ENCODE measurements around the gene GCM1.

The GCM1 gene

DNA sequence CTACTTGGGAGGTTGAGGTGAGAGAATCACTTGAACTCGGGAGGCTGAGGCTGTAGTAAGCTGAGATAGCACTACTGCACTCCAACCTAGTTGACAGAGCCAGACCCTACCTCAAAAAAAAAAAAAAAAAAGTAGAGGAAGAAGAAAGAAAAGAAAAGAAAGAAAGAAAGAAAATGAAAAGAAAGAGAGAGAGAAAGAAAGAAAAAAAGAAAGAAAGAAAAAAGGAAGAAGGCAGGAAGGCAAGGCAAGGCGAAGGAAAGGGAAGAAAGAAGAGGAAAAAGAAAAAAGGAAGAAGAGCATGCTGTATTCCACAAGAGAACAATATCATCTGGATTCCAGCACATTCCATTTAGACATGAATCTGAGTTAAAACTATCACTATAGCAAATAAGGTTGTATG is 3.8 kb downstream of the GCM1 start:
- DNase-seq = no peak

DNA sequence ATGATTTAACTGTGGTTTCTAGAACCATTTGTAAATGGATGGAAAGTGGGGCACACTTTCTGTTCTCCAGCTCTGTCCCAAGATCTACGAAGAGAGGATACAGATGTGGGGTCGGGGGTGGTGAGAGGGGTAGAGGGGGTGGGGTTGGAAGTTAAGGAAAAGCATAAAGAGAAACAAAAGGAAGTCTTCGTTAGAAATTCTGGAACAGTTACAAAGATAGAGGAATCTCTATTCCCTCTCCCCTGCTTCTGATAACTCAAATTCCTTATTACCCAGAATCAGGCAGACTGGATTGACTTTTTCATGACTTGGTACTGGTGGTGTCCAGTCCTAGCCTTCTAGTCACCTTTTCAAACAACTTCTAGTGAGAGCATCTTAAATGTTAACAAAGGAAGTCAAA is 4.9 kb downstream of the GCM1 start:
- no peak for DNase-seq

DNA sequence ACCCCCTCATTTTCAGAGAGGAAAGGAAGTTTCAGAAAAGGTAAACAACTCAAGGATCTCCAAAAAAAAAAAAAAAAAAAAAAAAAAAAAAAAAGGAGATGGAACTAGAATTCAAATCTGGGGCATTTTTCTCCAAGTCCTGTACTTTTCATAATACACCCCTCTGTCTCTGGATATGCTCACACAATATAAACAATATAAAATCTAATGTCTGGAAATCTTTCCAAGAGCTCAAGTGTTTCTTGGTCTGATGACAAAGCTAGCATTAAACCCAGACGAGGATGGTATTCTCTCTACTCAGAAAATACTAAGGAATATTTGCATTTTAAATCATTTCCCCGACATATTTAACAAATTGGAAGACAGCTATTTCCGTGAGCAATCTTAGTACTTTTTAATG is 5.8 kb downstream of the GCM1 start:
- no peak for DNase-seq

DNA sequence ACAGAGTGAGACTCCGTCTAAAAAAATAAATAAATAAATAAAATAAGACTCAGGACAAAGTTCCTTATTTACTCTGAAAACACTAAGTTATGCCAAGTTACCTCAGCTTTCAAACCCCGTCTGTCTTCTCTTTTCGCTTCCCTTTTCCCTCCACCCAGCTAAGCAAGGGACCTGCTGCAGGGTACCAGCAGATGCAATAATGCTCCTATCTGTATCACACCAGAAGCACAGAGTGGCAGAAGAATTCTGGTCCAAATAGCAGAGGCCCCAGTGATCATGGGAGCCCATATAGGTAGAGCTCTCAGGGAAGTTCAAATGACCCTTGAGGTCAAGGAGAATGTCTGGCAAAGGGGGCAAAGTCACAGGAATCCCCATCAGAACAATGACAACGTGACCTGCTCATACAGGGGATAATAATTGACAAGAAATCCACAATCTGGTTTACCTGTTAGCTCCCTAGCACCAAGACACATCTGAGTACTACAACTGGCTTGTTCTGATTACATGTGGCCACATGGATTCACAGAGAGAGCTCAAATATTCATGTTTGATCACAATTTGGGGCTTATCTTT is 8.7 kb downstream of the GCM1 start:
- DNase-seq = no peak

DNA sequence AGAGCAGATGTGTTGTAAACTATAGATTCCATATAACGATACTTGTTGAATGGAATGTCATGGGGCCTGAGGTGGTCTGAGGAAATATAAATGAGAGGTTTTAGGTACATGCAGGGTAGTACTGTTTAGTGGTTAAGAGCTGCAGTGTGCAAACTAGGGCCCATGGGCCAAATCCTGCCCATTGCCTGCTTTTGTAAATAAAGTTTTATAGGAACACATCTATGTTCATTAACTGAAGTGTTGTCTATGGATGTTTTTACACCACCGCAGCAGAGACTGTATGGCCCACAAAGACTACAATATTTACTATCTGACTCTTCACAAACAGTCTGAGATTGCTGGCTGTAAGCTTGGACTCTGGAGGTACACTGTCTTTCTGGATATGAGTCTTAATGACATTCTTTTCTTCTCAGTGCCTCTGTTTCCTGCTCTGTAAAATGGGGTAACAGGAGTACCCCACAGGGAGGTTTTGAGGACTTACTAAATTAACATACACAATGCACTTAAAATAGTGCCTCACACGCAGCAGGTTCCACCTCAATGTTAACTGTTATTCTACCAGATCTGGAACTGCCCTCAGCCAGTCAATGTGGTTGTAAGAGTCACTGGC is 12.5 kb downstream of the GCM1 start:
- no peak for DNase-seq

DNA sequence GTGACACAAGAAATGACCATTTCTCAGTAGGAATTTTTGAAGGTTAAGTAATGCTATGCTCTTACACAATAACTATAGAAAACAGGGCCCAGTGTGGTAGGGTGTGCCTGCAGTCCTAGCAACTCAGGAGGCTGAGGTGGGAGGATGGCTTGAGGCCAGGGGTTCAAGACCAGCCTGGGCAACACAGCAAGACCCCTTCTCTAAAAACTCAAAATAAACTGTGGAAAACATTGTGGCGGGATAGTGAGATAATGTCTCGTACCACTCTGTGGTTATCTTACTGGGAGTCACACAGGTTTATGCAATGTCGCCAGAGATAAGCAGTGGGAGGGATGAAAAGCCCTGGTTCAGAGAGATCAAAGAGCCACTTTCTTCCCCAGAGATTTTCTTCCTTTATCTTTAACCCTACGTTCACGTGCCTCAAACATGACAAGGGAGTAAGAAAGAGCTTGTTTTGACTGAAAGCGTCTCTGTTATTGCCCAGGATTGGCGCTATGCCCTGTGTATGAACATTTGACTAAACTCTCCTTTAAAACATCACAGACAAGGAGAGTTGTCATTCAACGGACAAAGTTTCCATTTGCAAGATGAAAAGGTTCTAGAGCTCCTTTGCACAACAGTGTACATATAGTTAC is 13.9 kb downstream of the GCM1 start:
- DNase-seq = no peak

DNA sequence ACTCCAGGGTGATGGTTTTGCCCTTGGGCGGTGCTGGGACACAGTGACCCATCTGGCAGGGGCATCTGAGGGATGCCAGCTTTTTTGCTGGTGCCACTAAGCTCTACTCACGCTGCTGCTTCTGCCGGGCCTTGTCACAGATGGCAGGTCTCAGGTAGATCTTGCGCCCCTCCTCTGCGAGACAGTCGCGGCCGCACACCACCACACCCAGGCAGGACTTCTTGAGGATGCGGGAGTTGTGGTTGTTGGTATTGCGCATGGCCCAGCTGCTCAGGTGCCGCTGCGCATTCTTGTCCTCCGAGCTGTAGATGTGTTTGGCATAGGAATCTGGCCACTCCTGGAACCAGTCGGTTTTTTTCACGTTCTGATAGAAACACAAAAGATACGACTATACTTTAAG is 14.7 kb downstream of the GCM1 start:
- DNase-seq = no peak

DNA sequence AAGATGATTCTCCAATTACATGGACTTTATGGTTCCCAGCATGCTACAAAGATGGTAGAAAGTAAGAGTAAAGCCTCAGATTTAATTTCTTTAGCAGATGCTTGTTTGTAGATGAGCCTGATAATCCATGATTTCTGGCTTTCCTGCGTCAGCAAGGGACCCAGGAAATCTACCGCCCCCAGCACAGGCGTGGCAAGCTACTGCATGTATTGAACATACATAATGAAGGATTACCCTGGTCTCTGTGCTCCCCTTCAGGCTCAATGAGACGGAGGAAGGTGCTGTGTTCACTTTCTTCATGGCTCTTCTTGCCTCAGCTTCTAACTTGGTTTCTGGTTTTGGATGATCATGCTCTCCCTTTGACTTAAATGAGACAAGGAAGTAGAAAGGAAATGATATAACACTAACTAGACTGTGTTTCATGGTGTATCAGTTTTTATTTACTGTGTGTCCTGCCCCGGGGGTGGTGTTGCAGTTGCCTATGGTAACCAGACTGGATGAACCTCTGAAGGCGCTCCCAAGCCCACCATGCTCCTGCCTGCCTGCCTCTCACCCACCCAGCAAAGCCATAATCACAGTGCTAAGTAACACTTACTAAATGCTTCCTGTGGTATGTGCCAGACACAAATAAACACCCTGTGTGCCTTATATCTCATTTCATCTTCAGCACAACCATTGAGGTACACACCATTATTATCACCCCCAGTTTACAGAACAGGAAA is 17.9 kb downstream of the GCM1 start:
- DNase-seq = no peak

DNA sequence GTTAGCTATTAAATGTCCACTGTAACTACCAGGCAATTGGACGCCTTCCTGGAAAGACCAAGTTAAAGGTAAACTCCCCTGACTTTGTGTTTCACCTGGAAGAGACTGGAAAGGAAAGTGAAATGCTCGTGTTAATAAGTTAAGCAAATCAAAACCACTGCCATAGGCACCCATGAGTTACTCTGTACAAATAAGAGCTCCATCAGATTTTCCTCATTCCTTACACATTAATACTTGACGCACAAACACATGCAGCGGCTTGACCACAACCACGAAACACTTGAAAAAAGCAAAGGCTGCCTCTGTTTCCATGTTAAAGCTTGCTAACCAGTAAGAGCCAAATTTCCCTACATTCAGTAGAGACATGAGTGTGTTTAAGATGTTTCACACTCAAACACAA is 19.8 kb downstream of the GCM1 start:
- no peak for DNase-seq

DNA sequence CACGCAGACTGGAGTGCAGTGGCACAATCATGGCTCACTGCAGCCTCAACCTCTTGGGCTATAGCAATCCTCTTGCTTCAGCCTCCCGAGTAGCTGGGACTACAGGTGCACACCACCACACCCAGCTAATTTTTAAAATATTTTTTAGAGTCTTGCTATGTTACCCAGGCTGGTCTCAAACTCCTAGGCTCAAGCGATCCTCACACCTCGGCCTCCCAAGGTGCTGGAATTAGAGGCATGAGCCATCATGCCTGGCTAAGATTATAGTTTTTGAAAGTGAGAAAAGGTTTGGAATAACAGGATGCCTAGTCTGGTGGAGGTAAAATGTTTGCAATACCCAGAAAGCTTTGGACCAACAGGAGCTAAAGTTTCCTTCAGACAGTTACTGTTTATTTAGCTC is 23.4 kb downstream of the GCM1 start:
- DNase-seq = no peak

DNA sequence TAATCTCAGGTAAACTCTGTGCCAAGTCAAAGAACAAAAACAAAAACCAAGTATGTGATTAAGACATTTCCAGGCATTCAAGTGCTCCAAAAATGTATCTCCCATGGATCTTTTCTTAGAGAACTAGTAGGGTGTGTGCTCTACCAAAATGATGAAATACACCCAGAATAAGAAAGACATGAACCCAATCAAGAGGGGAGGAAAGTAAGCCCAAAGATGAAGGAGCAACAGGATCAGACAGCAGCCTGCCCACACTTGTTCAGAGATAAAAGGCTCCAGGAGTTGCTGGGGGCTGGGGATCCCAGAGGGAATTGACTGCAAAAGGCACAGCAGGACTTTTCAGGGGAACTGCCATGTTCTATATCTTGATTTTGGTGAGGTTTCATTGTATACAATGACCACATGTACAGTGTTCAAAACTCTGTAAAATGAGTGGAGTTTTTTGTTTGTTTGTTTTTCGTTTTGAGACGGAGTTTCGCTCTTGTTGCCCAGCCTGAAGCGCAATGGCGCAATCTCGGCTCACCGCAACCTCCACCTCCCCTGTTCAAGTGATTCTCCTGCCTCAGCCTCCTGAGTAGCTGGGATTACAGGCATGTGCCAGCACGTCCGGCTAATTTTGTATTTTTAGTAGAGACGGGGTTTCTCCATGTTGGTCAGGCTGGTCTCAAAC is 24.4 kb downstream of the GCM1 start:
- DNase-seq = no peak

DNA sequence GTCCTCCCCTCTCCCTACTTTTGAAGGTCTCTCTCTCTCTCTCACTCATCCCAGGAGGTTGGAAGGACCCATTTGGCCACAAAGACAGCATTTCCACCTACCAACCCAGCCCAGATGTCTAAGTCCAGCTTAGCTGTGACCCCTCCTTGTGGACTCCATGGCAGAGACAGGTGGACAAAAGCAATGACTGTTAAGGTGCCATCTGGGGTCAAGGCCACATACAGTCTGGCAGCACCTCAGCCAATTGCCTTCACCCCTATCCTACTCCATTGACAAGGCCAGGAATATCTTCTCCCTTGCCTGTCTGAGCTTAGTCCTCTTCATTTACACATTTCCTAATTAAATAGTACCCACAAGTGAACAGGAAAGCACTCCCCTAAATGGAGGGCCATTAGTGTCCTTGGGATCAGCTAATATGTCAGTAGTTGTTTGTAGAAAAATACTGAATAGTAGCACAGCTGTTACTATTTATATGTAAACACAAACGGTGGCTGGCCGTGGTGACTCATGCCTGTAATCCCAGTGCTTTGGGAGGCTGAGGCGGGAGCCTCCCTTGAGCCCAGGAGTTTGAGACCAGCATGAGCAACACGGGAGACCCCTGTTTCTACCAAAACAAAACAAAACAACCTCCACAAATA is 28.8 kb downstream of the GCM1 start:
- DNase-seq = no peak

DNA sequence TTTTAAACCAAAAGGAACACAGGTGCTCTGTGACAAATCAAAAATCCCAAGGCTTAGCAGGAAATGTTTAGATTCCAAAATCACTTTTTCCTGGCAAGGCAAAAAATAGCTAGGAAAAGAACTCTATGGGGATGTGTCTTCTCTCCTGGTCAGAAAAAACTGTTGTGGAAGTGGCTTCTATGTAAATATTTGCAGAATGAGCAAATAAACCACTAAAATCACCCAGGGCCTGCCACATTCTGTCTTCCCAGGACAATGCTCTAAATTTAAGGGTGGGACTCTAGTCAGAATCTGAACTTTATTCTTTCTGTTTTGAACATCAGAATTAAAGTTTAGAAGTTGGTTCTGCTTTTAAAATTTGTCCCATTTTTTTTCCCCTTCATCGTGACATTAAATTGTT is 29.3 kb downstream of the GCM1 start:
- no peak for DNase-seq

DNA sequence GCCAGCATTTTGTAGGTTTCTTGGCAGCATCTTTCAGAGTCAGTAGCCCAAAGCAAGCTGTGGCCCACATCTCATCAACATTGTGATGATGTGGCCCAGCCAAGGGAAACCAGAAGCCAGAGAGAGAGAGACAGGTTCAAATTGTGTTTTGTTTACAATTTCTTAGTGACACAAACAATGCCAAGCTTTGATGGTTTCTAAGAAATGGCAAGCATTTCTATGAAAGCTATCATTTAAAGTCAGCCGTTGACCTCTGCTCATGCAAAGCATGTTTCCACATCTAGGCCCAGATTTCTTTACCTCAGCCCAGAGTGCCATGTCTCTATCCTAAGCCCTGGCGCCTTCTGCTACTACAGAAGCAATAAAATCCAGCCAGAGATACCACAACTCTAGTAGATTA is 32.9 kb downstream of the GCM1 start:
- DNase-seq = no peak

DNA sequence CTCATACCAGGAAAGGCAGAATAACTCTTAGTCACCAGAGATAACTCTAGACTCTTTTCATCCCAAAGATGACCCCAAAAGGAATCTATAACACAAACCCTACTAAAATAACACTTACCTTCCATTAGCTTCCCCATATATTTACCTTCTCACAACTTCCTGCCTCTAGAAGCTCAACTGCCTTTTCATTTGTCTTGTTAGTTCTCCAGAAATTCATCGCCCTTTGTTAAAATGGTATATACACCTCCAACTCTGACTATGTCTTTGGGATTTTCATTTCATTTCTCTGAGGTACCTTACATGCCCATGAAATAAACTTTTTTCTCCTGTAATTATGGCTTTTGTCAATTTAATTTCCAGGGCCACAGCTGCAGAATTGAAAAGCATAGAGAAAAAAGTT is 33.5 kb downstream of the GCM1 start:
- DNase-seq = no peak

DNA sequence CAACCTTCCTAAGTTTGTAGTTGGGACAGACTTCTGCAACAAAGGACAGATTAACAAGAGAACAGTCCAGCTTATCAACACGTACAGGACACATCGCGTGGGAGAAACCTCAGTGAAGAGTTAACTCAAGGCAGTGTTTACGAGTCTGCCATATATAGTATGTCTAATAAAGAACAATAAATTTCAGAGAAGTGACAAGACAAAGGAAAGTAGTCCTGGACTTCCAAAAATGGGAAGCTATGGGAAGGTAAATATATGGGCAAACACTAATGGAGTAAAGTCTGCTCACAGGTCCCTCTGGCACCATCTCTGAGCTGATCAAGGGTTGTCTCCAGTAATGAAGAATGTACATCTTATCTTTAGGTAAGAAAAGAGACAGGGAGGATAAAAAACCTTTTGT is 34.9 kb downstream of the GCM1 start:
- DNase-seq = no peak

DNA sequence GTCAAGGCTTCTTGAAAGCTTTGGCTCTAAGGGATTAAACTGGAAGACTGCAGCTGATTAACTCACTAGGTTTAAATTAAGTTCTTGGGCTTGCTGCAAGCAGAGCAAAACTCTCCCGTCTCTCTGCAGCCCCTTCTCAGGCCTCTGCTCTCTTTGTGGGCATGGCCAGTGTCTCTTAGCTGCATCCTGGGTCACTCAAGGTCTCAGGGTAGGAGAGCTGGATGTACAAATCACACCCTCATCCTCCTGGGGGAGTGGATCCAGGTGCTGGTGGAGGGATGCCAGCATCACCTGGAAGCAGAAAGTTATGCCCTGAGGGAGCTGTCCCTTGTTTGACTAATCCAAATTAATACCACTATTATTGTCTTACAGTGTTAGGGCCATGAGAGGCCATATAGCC is 35.8 kb downstream of the GCM1 start:
- DNase-seq = no peak

DNA sequence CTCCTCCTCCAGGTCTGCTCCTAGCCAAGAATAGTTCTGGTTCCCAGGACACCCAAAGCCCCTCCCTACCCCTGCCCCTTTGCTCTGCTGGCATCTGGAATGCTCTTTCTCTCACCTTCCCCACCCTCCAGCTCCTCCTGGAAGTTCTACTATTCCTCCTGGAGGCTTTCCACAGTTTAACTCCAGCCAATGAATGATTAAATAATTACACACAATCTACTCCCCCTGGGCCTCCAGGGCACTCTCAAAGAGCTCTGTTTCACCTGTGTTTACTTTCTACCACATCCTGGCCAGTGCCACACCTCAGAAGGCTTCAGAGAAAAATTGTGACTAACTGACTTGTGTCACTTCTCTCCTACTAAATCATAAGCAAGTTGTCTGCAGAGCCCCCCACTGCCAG is 36.2 kb downstream of the GCM1 start:
- DNase-seq = no peak

DNA sequence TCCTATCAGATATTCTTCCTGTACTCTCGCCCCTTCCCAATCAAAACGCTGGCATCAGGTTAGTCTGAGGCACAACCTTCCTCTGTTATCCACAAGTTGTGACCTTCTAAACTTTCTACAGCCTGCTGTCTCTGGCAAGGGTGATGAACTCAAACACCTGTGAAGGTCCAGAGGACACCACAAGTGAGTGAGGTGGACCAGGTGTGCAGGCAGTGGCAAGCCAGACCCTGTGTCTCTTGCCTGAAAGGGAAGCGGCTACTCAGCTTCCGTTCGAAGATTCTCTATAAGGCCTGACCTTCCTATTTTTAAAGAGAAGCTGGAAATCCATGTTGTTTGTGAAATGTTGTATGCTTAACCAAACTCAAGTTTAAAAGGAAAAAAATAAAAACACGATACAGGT is 36.8 kb downstream of the GCM1 start:
- no peak for DNase-seq

DNA sequence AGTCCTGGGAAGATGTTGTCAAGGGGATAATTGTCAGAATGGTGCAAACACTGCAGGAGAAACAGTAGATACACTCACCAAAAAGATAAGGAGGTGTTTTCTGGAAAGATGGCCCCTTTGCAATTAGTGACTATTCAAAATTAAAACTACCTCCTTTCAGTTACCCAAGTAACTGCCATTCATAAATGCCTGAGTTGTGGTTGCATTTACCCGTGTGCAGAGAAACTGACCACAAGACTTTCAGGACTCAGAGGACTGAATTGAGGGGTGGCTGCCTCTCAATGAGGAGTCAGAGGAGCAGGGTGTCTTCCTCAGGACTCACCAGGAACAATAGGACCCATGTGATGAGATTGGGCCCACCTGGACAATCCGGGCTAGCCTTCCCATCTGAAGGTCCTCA is 39.0 kb downstream of the GCM1 start:
- no peak for DNase-seq

DNA sequence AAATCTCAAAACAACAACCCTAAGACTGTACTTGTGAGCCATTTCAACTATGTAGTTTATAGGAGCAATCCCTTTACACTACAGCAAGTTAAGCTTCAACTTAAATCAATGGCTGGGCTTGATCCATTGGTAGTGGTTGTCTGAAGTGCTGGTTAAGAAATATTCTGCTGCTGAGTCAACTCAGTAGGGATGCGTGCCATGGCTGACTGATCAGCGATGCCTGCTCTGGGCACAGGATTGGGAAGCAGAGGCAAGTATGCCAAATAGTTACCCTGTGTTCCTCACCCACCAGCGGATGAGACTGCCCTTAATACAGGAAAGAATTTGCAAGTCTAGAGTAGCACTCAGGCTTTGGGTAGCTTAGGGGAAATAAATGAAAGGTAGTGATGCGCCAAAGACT is 41.5 kb downstream of the GCM1 start:
- DNase-seq = peak; percentile 4

DNA sequence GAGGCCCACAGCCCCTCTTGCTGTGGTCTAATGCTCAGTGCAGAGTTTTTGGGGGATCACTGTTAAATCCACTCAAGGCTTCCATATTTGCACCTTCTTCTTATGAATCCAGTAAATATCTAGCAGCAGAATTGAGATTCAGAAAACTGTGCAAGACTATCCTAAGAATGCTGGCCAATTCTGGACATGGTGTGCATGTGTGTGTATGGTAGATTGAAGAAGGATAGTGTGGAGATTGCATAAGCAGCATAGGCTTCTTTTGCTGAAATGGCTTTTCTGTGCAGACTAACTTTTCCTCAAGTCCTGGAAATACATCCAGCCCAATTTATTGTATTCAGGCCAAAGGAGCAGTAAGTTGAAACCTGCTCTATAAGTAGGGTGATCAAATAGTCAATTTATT is 43.7 kb downstream of the GCM1 start:
- no peak for DNase-seq

DNA sequence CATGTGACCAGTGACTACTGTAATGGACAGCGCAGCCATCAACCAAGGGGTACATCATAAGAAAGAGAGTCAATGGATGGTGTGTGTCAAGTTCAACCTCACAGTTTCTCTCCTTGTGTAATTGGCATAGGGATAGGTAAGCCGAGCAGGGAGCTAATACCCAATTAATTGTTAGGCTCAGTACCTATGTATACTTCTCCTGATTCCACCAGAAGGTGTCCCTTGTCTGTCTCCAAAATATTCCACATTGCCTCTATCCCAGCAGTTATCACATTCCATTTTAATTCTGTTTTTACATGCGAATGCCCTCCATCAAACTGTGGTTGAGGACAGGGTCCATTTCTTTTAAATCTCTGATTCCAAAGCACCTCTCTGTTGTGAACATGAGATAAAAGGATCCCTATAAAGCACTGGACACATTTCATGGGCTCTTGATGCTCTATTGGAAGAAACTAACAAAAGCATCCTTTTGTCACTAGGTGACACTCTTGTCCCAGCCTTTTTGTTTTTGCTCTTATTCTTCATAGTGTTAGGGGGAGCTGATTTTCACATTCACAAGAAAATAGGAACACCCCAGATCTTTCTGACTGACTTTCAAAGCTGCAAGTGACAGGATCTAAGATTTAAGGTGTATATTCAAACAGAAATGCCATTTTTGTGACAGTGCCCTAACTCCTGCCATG is 44.5 kb downstream of the GCM1 start:
- no peak for DNase-seq

Measured in amniotic stem cell (primary cell).